IPS DF 4.7 (cell line): ENCODE measurements around the gene ARL2.
"Not testable (repeated sequence)": the region's sequence is repeated elsewhere in the genome, so short reads cannot be mapped to it uniquely, and the experiment has no call there.

Experiments
- DNase-seq: peaks from one replicate; pipeline ENCODE4 v3.0.0-alpha.2; 2013; ENCODE audit warnings: low spot score; ENCODE audit errors: extremely low read depth

The ARL2 gene

GRCh38 chr11:65003968-65004367, 10.0 kb upstream of the ARL2 start:
- DNase-seq = not testable (repeated sequence)

- no peak for DNase-seq
Observed at GRCh38 chr11:65008016-65008415, 5.9 kb upstream of the ARL2 start.

GRCh38 chr11:65008873-65009272, 5.1 kb upstream of the ARL2 start:
- no peak for DNase-seq

- DNase-seq = peak; percentile 38
Observed at GRCh38 chr11:65013130-65013887, 651 bp upstream of the ARL2 start.

- no peak for DNase-seq
Observed at GRCh38 chr11:65014726-65015227, 817 bp downstream of the ARL2 start.

GRCh38 chr11:65016705-65017104, 2.7 kb downstream of the ARL2 start:
- no peak for DNase-seq

- DNase-seq = no peak
Observed at GRCh38 chr11:65017937-65018336, 4.0 kb downstream of the ARL2 start.

- no peak for DNase-seq
Observed at GRCh38 chr11:65019824-65020223, 5.9 kb downstream of the ARL2 start.

- no peak for DNase-seq
Observed at GRCh38 chr11:65021003-65021402, 7.0 kb downstream of the ARL2 start.

- no peak for DNase-seq
Observed at GRCh38 chr11:65021509-65021908, 7.5 kb downstream of the ARL2 start.

GRCh38 chr11:65023502-65023901, 9.5 kb downstream of the ARL2 start:
- DNase-seq = not testable (repeated sequence)

- DNase-seq = no peak
Observed at GRCh38 chr11:65026810-65027209, 12.8 kb downstream of the ARL2 start.

GRCh38 chr11:65027213-65028067, 13.5 kb downstream of the ARL2 start, which contains the start of gene SNX15:
TSS of gene SNX15 (plus strand) at chr11:65027439. CDS start at chr11:65027538, 99 bp downstream.
- DNase-seq = peak; percentile 80

- DNase-seq = no peak
Observed at GRCh38 chr11:65032216-65032615, 18.3 kb downstream of the ARL2 start.

- DNase-seq = no peak
Observed at GRCh38 chr11:65034423-65034822, 20.5 kb downstream of the ARL2 start.

GRCh38 chr11:65035579-65035978, 21.6 kb downstream of the ARL2 start:
- DNase-seq = no peak

- no peak for DNase-seq
Observed at GRCh38 chr11:65036931-65037330, 23.0 kb downstream of the ARL2 start.

GRCh38 chr11:65040520-65040846, 26.5 kb downstream of the ARL2 start:
- no peak for DNase-seq

- DNase-seq = peak; percentile 80
Observed at GRCh38 chr11:65040847-65041622, 27.1 kb downstream of the ARL2 start, which contains the start of gene SAC3D1. TSS of gene SAC3D1 (plus strand) at chr11:65041210. CDS start at chr11:65041293, 83 bp downstream.

- DNase-seq = no peak
Observed at GRCh38 chr11:65042891-65043290, 28.9 kb downstream of the ARL2 start.

- DNase-seq = no peak
Observed at GRCh38 chr11:65043881-65044501, 30.0 kb downstream of the ARL2 start.
